Activated T-helper 1 cell treated with anti-CD3 and anti-CD28 coated beads, Interleukin-12 subunit alpha, Interleukin-12 subunit beta, Interleukin-2, Interleukin-4 antibody, amounts not matched to agents 30 ng/mL and 10 ng/mL and 1 ng/mL, durations not matched to agents 14 hours and 24 hours and 36 hours (primary cell): ENCODE results near the gene ARID4B. TPM values are rescaled to one million over a fixed set of nuclear protein-coding genes. Genes with fewer than 3 reads are reported as not detected.
"Not testable (repeated sequence)": the region's sequence is repeated elsewhere in the genome, so short reads cannot be mapped to it uniquely, and the experiment has no call there.

ENCODE experiments used
- DNase-seq: peaks from one replicate; pipeline ENCODE4 v3.0.0; 2021; ENCODE audit warnings: low spot score
- H3K27ac Mint-ChIP-seq: one replicate; pipeline ENCODE4 v1.8.0; 2021; ENCODE audit warnings: mild to moderate bottlenecking, mixed read lengths
- H3K27me3 Mint-ChIP-seq: one replicate; pipeline ENCODE4 v1.8.0; 2022; ENCODE audit warnings: mild to moderate bottlenecking, moderate library complexity, mixed read lengths; ENCODE audit not compliant: insufficient read depth
- H3K36me3 Mint-ChIP-seq: one replicate; pipeline ENCODE4 v1.8.0; 2021; ENCODE audit warnings: low read depth, mixed read lengths
- H3K4me1 Mint-ChIP-seq: one replicate; pipeline ENCODE4 v1.8.0; 2021; ENCODE audit warnings: low read depth, mixed read lengths
- H3K4me3 Mint-ChIP-seq: one replicate; pipeline ENCODE4 v1.8.0; 2021; ENCODE audit warnings: mild to moderate bottlenecking, moderate library complexity, mixed read lengths
- H3K9me3 Mint-ChIP-seq: one replicate; pipeline ENCODE4 v1.8.0; 2021; ENCODE audit warnings: mixed read lengths
- intact Hi-C: fragments of 100-400 bp; cut with micrococcal nuclease; formaldehyde crosslinking; loops from one replicate; pipeline ENCODE4 v1.15.1; 2024
- total RNA-seq: library from RNA; stranded (reverse); gene quantifications from 2 replicates; pipeline ENCODE4 v1.2.3, GENCODE V29; 2022

The ARID4B gene
- total RNA-seq, 1 donor from 2014 or later, result 58.7 TPM

- Mint-ChIP-seq H3K9me3 (no peaks in the 10 kb centered on the region), H3K27me3 (no peaks in the 10 kb centered on the region), H3K27ac (peak overlapping the region; percentile 49), H3K4me3 (peak overlapping the region; percentile 98), H3K36me3 (peaks cover 28% of the 10 kb centered on the region), H3K4me1 (peaks cover 51% of the 10 kb centered on the region)
- no peak for DNase-seq
- intact Hi-C loops, result loop anchor here (5.0 kb wide), 2 partner anchors 363 to 372 kb away; no protein-coding TSS in a partner anchor
Measured at GRCh38 chr1:235325139-235325538, 2.8 kb downstream of the ARID4B start.

GRCh38 chr1:235324296-235324695 is 3.7 kb downstream of the ARID4B start:
- Mint-ChIP-seq H3K4me1 (peaks cover 52% of the 10 kb centered on the region), H3K27ac (peak overlapping the region; percentile 22), H3K27me3 (no peaks in the 10 kb centered on the region), H3K9me3 (no peaks in the 10 kb centered on the region), H3K36me3 (peaks cover 29% of the 10 kb centered on the region), H3K4me3 (peak overlapping the region; percentile 70)
- DNase-seq, result no peak
- intact Hi-C loops, result no loop called here

- no peaks in the 10 kb centered on the region for H3K27me3 Mint-ChIP-seq
- peaks cover 59% of the 10 kb centered on the region for H3K4me1 Mint-ChIP-seq
- peak overlapping the region; percentile 26 for H3K27ac Mint-ChIP-seq
- intact Hi-C loops, result no loop called here
- peaks cover 34% of the 10 kb centered on the region for H3K36me3 Mint-ChIP-seq
- no peaks in the 10 kb centered on the region for H3K9me3 Mint-ChIP-seq
- no peak overlapping the region for H3K4me3 Mint-ChIP-seq
- DNase-seq, result no peak
Measured at GRCh38 chr1:235320521-235321179, 7.3 kb downstream of the ARID4B start.

- Mint-ChIP-seq H3K27me3 (no peaks in the 10 kb centered on the region), H3K4me1 (peaks cover 62% of the 10 kb centered on the region), H3K27ac (no peak overlapping the region), H3K36me3 (peaks cover 31% of the 10 kb centered on the region), H3K4me3 (no peak overlapping the region), H3K9me3 (no peaks in the 10 kb centered on the region)
- DNase-seq, result no peak
- intact Hi-C loops, result no loop called here
Measured at GRCh38 chr1:235319255-235319654, 8.7 kb downstream of the ARID4B start.

- Mint-ChIP-seq H3K27me3 (no peaks in the 10 kb centered on the region), H3K27ac (peak overlapping the region; percentile 49), H3K36me3 (peaks cover 31% of the 10 kb centered on the region), H3K4me1 (peaks cover 71% of the 10 kb centered on the region), H3K4me3 (no peak overlapping the region), H3K9me3 (no peaks in the 10 kb centered on the region)
- no peak for DNase-seq
- intact Hi-C loops, result loop anchor here (1.0 to 2.0 kb wide), 2 partner anchors 9 to 18 kb away; no protein-coding TSS in a partner anchor
Measured at GRCh38 chr1:235317168-235317567, 10.8 kb downstream of the ARID4B start.

GRCh38 chr1:235315735-235316134 is 12.2 kb downstream of the ARID4B start:
- intact Hi-C loops, result loop anchor here (2.0 kb wide), 1 partner anchor 17 kb away; no protein-coding TSS in a partner anchor
- H3K4me3 Mint-ChIP-seq, result no peak overlapping the region

GRCh38 chr1:235315173-235315572 is 12.8 kb downstream of the ARID4B start:
- no peak for DNase-seq
- no peak overlapping the region for H3K4me3 Mint-ChIP-seq
- H3K4me1 Mint-ChIP-seq, result peaks cover 66% of the 10 kb centered on the region
- peaks cover 23% of the 10 kb centered on the region for H3K36me3 Mint-ChIP-seq
- no peaks in the 10 kb centered on the region for H3K27me3 Mint-ChIP-seq
- intact Hi-C loops, result no loop called here
- peak overlapping the region; percentile 16 for H3K27ac Mint-ChIP-seq
- no peaks in the 10 kb centered on the region for H3K9me3 Mint-ChIP-seq

More at GRCh38 chr1:235315735-235316134, 12.2 kb downstream of the ARID4B start:
- Mint-ChIP-seq H3K27me3 (no peaks in the 10 kb centered on the region), H3K27ac (peak overlapping the region; percentile 16), H3K4me1 (peaks cover 67% of the 10 kb centered on the region), H3K36me3 (peaks cover 28% of the 10 kb centered on the region), H3K9me3 (no peaks in the 10 kb centered on the region)
- DNase-seq, result no peak

- Mint-ChIP-seq H3K27me3 (no peaks in the 10 kb centered on the region), H3K36me3 (peaks cover 21% of the 10 kb centered on the region), H3K4me1 (peaks cover 64% of the 10 kb centered on the region), H3K27ac (peak overlapping the region; percentile 46), H3K4me3 (peak overlapping the region; percentile 57), H3K9me3 (no peaks in the 10 kb centered on the region)
- DNase-seq, result no peak
- intact Hi-C loops, result loop anchor here (1.0 kb wide), 1 partner anchor 10 kb away; no protein-coding TSS in a partner anchor
Measured at GRCh38 chr1:235313931-235314678, 13.9 kb downstream of the ARID4B start.

GRCh38 chr1:235313262-235313661 is 14.7 kb downstream of the ARID4B start:
- peak overlapping the region; percentile 57 for H3K4me3 Mint-ChIP-seq
- intact Hi-C loops, result no loop called here
- peaks cover 14% of the 10 kb centered on the region for H3K36me3 Mint-ChIP-seq
- H3K9me3 Mint-ChIP-seq, result no peaks in the 10 kb centered on the region
- peak overlapping the region; percentile 46 for H3K27ac Mint-ChIP-seq
- H3K4me1 Mint-ChIP-seq, result peaks cover 56% of the 10 kb centered on the region
- no peaks in the 10 kb centered on the region for H3K27me3 Mint-ChIP-seq
- DNase-seq, result no peak

GRCh38 chr1:235309206-235309605 is 18.8 kb downstream of the ARID4B start:
- H3K36me3 Mint-ChIP-seq, H3K9me3 Mint-ChIP-seq, intact Hi-C loops, DNase-seq, H3K4me3 Mint-ChIP-seq, H3K27ac Mint-ChIP-seq, H3K27me3 Mint-ChIP-seq: not testable (repeated sequence)
- peaks cover 59% of the 10 kb centered on the region for H3K4me1 Mint-ChIP-seq

- Mint-ChIP-seq H3K27me3 (no peaks in the 10 kb centered on the region), H3K4me1 (peaks cover 50% of the 10 kb centered on the region), H3K4me3 (no peak overlapping the region), H3K27ac (no peak overlapping the region), H3K9me3 (no peaks in the 10 kb centered on the region), H3K36me3 (peaks cover 2% of the 10 kb centered on the region)
- no peak for DNase-seq
- intact Hi-C loops, result no loop called here
Measured at GRCh38 chr1:235307158-235308124, 20.5 kb downstream of the ARID4B start.
